HCT116 (cell line): ENCODE results near the gene RAB3GAP1. TPM values are rescaled to one million over a fixed set of nuclear protein-coding genes. Genes with fewer than 3 reads are reported as not detected.

ENCODE experiments used
- ATAC-seq: fragments of 200-7000 bp; cut with Tn5 transposase; 2 replicates; pipeline ENCODE4 v1.9.1; 2020; ENCODE audit warnings: mild to moderate bottlenecking, moderate library complexity
- BruUV-seq: library from RNA; stranded (reverse); fragments of 400-500 nt; replicated peaks from 2 replicates; lab custom pipeline; 2021; lab: Mats Ljungman, UMichigan
- CTCF ChIA-PET: fragments of 300-600 bp; sonication (Branson Sonifier 250); formaldehyde crosslinking; loops from one replicate; lab custom pipeline; 2021; ENCODE audit warnings: antibody characterized with exemption; lab: Charles Lee
- POLR2A ChIA-PET: fragments of 300-600, 350-600 bp; sonication (Branson Sonifier 250); formaldehyde crosslinking; loops from one replicate; lab custom pipeline; 2021; ENCODE audit warnings: antibody characterized with exemption; lab: Charles Lee
- RAD21 ChIA-PET, 2 experiments: fragments of 300-600 bp; sonication (Branson Sonifier 250); formaldehyde crosslinking; loops; one replicate each; lab custom pipeline; 2023; ENCODE audit warnings: low total read pairs in 2 of 2; ENCODE audit not compliant: uncharacterized antibody in 2 of 2, unreplicated experiment in 2 of 2, low non-redundant PET in 1 of 2; lab: Charles Lee
- DNase-seq: peaks from one replicate; pipeline ENCODE4 v3.0.0-alpha.2; 2010; ENCODE audit warnings: low read depth, low spot score
- H2AFZ ChIP-seq: fragments of 200-600 bp; shearing (Covaris generic), sonication (generic); 2 replicates; pipeline ENCODE4 v1.6.1; 2017; ENCODE audit warnings: low read depth, mixed run types, mixed read lengths, antibody characterized with exemption, low read length; ENCODE audit not compliant: poor library complexity, severe bottlenecking
- H3K27ac ChIP-seq: 2 replicates; pipeline ENCODE4 v1.5.1; 2012; ENCODE audit warnings: low read depth, low read length
- H3K27me3 ChIP-seq: fragments of 200-600 bp; sonication (generic); 2 replicates; pipeline ENCODE4 v1.6.1; 2016; ENCODE audit warnings: mixed run types, low read length, mixed read lengths; ENCODE audit not compliant: insufficient read depth
- H3K36me3 ChIP-seq, 2 experiments: fragments of 200-500 bp in 1 of 2; fragments of 200-600 bp in 1 of 2; sonication (Bioruptor generic) in 1 of 2; sonication (generic) in 1 of 2; 2 replicates each; pipeline versions ENCODE4 v1.5.1 to v1.6.1; 2014 to 2016; ENCODE audit warnings: low read length in 2 of 2, inconsistent platforms in 1 of 2, mixed read lengths in 1 of 2, mixed run types in 1 of 2; ENCODE audit not compliant: insufficient read depth in 2 of 2, control insufficient read depth in 1 of 2
- H3K4me1 ChIP-seq, 2 experiments: fragments of 200-600 bp in 1 of 2; sonication (generic) in 1 of 2; 2 replicates each; pipeline versions ENCODE4 v1.5.1 to v1.6.1; 2012 to 2017; ENCODE audit warnings: low read length in 2 of 2, inconsistent platforms in 1 of 2, mild to moderate bottlenecking in 1 of 2, mixed read lengths in 1 of 2, mixed run types in 1 of 2, moderate library complexity in 1 of 2; ENCODE audit not compliant: insufficient read depth in 2 of 2, control insufficient read depth in 1 of 2
- H3K4me2 ChIP-seq: fragments of 200-600 bp; sonication (generic); 2 replicates; pipeline ENCODE4 v1.6.1; 2017; ENCODE audit warnings: mixed run types, low read length, mixed read lengths
- H3K4me3 ChIP-seq, 2 experiments: fragments of 200-600 bp in 1 of 2; sonication (generic) in 1 of 2; replicated peaks in 1 of 2; 2 replicates each; pipeline ENCODE4 v1.5.1; 2011 to 2016; ENCODE audit warnings: low read length in 2 of 2, control low read depth in 1 of 2, low read depth in 1 of 2, mild to moderate bottlenecking in 1 of 2, mixed read lengths in 1 of 2, mixed run types in 1 of 2
- H3K79me2 ChIP-seq: fragments of 200-600 bp; sonication (generic); 2 replicates; pipeline ENCODE4 v1.6.1; 2017; ENCODE audit warnings: mild to moderate bottlenecking, mixed run types, low read length, moderate library complexity, mixed read lengths; ENCODE audit not compliant: insufficient read depth
- H3K9ac ChIP-seq: fragments of 200-600 bp; sonication (generic); 2 replicates; pipeline ENCODE4 v1.6.1; 2016; ENCODE audit warnings: low read length, mixed read lengths
- H3K9me2 ChIP-seq: fragments of 200-600 bp; sonication (generic), shearing (Covaris generic); 2 replicates; pipeline ENCODE4 v1.6.1; 2017; ENCODE audit warnings: mixed run types, mild to moderate bottlenecking, moderate library complexity; ENCODE audit not compliant: insufficient read depth
- H3K9me3 ChIP-seq, 2 experiments: fragments of 200-500 bp in 1 of 2; fragments of 200-600 bp in 1 of 2; sonication (Bioruptor generic) in 1 of 2; sonication (generic) in 1 of 2; 2 replicates each; pipeline ENCODE4 v1.6.1; 2014 to 2017; ENCODE audit warnings: low read length in 2 of 2, mixed read lengths in 2 of 2, inconsistent platforms in 1 of 2, low read depth in 1 of 2, mild to moderate bottlenecking in 1 of 2, mixed run types in 1 of 2, moderate library complexity in 1 of 2; ENCODE audit not compliant: control insufficient read depth in 1 of 2, insufficient read depth in 1 of 2
- H4K20me1 ChIP-seq: fragments of 200-600 bp; sonication (generic), shearing (Covaris generic); 2 replicates; pipeline ENCODE4 v1.6.1; 2017; ENCODE audit warnings: mixed run types, mild to moderate bottlenecking, moderate library complexity; ENCODE audit not compliant: insufficient read depth
- CEBPB ChIP-seq: IDR thresholded peaks from 2 replicates; pipeline ENCODE4 v1.6.1; 2012; ENCODE audit warnings: low read depth
- CTCF ChIP-seq, 3 experiments: fragments of 200-600 bp in 1 of 3; sonication (generic) in 1 of 3; IDR thresholded peaks in 2 of 3; conservative IDR thresholded peaks in 1 of 3; 2 replicates each; pipeline ENCODE4 v1.5.1; 2012 to 2017; ENCODE audit warnings: low read depth in 2 of 3, low read length in 2 of 3, antibody characterized with exemption in 1 of 3, borderline replicate concordance in 1 of 3, control low read depth in 1 of 3, mild to moderate bottlenecking in 1 of 3, mixed read lengths in 1 of 3, mixed run types in 1 of 3, moderate library complexity in 1 of 3; ENCODE audit not compliant: insufficient read depth in 1 of 3
- MAX ChIP-seq: IDR thresholded peaks from 2 replicates; pipeline ENCODE4 v1.6.1; 2012
- POLR2A ChIP-seq: IDR thresholded peaks from 2 replicates; pipeline ENCODE4 v1.7.0; 2011; ENCODE audit warnings: borderline replicate concordance; ENCODE audit not compliant: insufficient read depth, insufficient read length; ENCODE audit errors: extremely low read depth
- POLR2AphosphoS5 ChIP-seq: IDR thresholded peaks from 2 replicates; pipeline ENCODE4 v1.6.1; 2011; ENCODE audit warnings: mild to moderate bottlenecking, low read depth, low read length, moderate library complexity
- SIN3A ChIP-seq: IDR thresholded peaks from 2 replicates; pipeline ENCODE4 v1.6.1; 2012; ENCODE audit warnings: low read depth
- TCF7L2 ChIP-seq: IDR thresholded peaks from 2 replicates; pipeline ENCODE4 v1.7.0; 2011; ENCODE audit warnings: borderline replicate concordance, inconsistent platforms; ENCODE audit not compliant: insufficient read depth, insufficient read length; ENCODE audit errors: extremely low read depth
- ZNF274 ChIP-seq: fragments of 200-500 bp; sonication (Bioruptor generic); IDR thresholded peaks from 2 replicates; pipeline ENCODE4 v1.6.1; 2014; ENCODE audit warnings: mild to moderate bottlenecking, low read depth, low read length, inconsistent platforms
- intact Hi-C: fragments of 100-400 bp; cut with micrococcal nuclease; formaldehyde crosslinking; loops from 2 replicates; pipeline ENCODE4 v1.10.0; 2022
- total RNA-seq: library from RNA; stranded (reverse); gene quantifications from one replicate; pipeline ENCODE4 v1.2.1, GENCODE V29; 2021; ENCODE audit not compliant: unreplicated experiment

Gene RAB3GAP1
- total RNA-seq, 1 experiment from 2014 or later, result 38.5 TPM

- H3K4me3 ChIP-seq, result no peak overlapping the region
- no peak for ATAC-seq
- no peak overlapping the region for H2AFZ ChIP-seq
- POLR2A ChIA-PET, result no interaction called here
- H4K20me1 ChIP-seq, result no peaks in the 10 kb centered on the region
- TF ChIP-seq MAX (no peak), POLR2A (no peak), CEBPB (peak; percentile 83), ZNF274 (no peak), TCF7L2 (no peak), POLR2AphosphoS5 (no peak), SIN3A (no peak), CTCF (IDR thresholded peaks at IDR 0.05 in 2 of 3, conservative IDR thresholded peaks at IDR 0.05 in 1 of 3; ENCODE audit: borderline replicate concordance in 1 of 3, insufficient read depth in 1 of 3, low read depth in 2 of 3, low read length in 2 of 3) (no peak)
- H3K27me3 ChIP-seq, result no peaks in the 10 kb centered on the region
- H3K9me3 ChIP-seq, result no peaks in the 10 kb centered on the region
- no peak overlapping the region for H3K27ac ChIP-seq
- BruUV-seq, result no TSS peak
- intact Hi-C loops, result no loop called here
- no peak overlapping the region for H3K4me2 ChIP-seq
- H3K9me2 ChIP-seq, result no peaks in the 10 kb centered on the region
- H3K9ac ChIP-seq, result no peak overlapping the region
- CTCF ChIA-PET, result interaction anchor here (1.6 kb wide), 1 partner anchor 14 kb away, joined by 3 read pairs; no protein-coding TSS in a partner anchor
- peaks cover 7 to 9% of the 10 kb centered on the region in 2 experiments; a peak in 2 of 4 replicates for H3K4me1 ChIP-seq
- peaks cover 9 to 12% of the 10 kb centered on the region in 2 experiments; a peak in 2 of 4 replicates for H3K36me3 ChIP-seq
- peak; percentile 12 for DNase-seq
- peaks cover 88% of the 10 kb centered on the region for H3K79me2 ChIP-seq
- RAD21 ChIA-PET, result no interaction called here
These were observed 4.7 kb downstream of the RAB3GAP1 start for GRCh38 chr2:135056790-135057189.
